ENCODE results near the gene BATF.

BATF gene

DNA sequence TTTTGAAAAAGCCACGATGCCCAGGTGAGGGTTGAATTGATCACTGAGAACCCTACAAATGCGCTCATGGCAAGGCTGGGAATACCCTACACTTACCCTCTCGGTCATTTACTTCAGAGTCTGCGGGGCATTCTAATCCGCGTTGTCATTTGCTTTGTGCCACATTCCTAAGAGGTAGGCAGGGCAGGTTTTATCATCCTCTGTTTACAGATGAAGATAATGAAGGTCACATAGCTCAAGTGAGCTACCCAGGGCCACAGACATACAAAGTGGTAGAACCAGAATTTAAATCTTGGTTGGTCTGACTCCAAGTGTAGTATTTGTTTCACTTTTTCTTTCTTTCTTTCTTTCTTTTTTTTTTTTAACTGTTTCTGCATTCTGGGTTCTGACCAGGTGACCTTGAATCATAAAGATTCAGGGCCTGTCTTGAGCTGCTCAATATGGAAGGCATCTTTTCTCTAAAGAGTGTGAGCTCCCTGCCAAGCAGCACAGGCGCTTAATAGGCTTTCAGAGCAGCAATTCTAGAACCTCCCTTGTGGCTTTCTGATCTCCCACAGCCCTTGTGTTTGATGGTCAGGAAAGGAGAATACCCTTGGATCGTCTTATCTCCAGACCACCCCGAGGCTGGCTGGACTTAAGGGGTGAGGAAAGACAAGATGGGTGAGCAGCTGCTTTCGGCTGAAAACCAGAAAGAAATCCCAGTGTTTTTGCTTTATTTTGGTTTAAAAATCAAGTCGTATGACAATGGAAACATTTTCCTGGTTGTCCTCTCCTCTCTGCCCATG, 662 bp upstream of the BATF start:
- H4K8ac ChIP-seq (ENCODE audit: low read length) = no peak overlapping the region
- no peaks in the 10 kb centered on the region for H3K36me3 ChIP-seq (ENCODE audit: control insufficient read depth in 1 of 2, insufficient read depth in 2 of 2, low read depth in 1 of 2, low read length in 2 of 2)
- H2BK15ac ChIP-seq (ENCODE audit: low read depth, poor library complexity, severe bottlenecking) = no peak overlapping the region
- no peak overlapping the region for H3K4me2 ChIP-seq (ENCODE audit: low read length, poor library complexity, severe bottlenecking)
- WGBS = 96% methylated on average over 10 of the region's 11 CpGs
- no peak overlapping the region for H2AK5ac ChIP-seq (ENCODE audit: low read length, severe bottlenecking)
- no peak overlapping the region for H4K91ac ChIP-seq (ENCODE audit: low read length)
- H3K4ac ChIP-seq (ENCODE audit: low read depth in 1 of 2, low read length in 2 of 2) = no peak overlapping the region
- no peak overlapping the region for H2AFZ ChIP-seq (ENCODE audit: low read depth, low read length)
- no peak for DNase-seq
- H3K9ac ChIP-seq (ENCODE audit: low read length) = no peak overlapping the region
- no peak overlapping the region for H2BK12ac ChIP-seq (ENCODE audit: low read length in 2 of 2)
- H2BK120ac ChIP-seq (ENCODE audit: low read depth, low read length) = no peak overlapping the region
- no peaks in the 10 kb centered on the region for H3K4me1 ChIP-seq (ENCODE audit: control insufficient read depth, insufficient read depth, low read depth, low read length)
- no peaks in the 10 kb centered on the region for H3K9me3 ChIP-seq (ENCODE audit: control insufficient read depth, low read length)
- no peak overlapping the region for H2BK5ac ChIP-seq (ENCODE audit: low read depth, low read length, poor library complexity, severe bottlenecking)
- peaks cover under 1 to 10% of the 10 kb centered on the region in 2 experiments for H3K27me3 ChIP-seq (ENCODE audit: control insufficient read depth in 1 of 2, insufficient read depth in 1 of 2, low read length in 2 of 2)
- H3K18ac ChIP-seq (ENCODE audit: low read depth in 1 of 2, low read length in 2 of 2) = no peak overlapping the region
- H3K14ac ChIP-seq (ENCODE audit: low read length in 2 of 2) = no peak overlapping the region
- H3K79me1 ChIP-seq (replicated peaks; ENCODE audit: low read length, poor library complexity, severe bottlenecking) = no peaks in the 10 kb centered on the region
- no peak overlapping the region for H3K23ac ChIP-seq (ENCODE audit: low read length in 2 of 2)
- no peak overlapping the region for H3K4me3 ChIP-seq (ENCODE audit: insufficient read depth in 1 of 2, low read depth in 1 of 2, low read length in 2 of 2)
- no peak overlapping the region for H3K27ac ChIP-seq (ENCODE audit: low read length, poor library complexity, severe bottlenecking)

DNA sequence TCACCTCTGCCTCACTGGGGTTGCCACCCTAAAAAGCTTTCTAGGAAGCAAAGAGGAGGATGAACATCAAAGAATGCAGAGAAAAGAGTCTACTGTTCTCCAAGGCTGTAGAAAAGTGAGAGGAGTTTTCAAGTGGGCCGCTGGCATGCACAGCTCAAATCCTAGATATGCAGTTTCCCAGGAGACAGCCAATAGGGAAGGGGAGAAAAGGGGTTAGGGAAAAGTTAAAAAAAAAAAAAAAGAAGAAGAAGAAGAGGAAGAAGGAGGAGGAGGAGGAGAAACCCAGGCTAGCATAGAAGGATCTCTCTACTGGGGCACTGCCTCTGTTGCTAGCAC, 682 bp downstream of the BATF start:
- H4K91ac ChIP-seq (ENCODE audit: low read length) = no peak overlapping the region
- no peak overlapping the region for H2BK12ac ChIP-seq (ENCODE audit: low read length in 2 of 2)
- no peak overlapping the region for H3K27ac ChIP-seq (ENCODE audit: low read length, poor library complexity, severe bottlenecking)
- H3K36me3 ChIP-seq (ENCODE audit: control insufficient read depth in 1 of 2, insufficient read depth in 2 of 2, low read depth in 1 of 2, low read length in 2 of 2) = no peaks in the 10 kb centered on the region
- no peak overlapping the region for H3K4me2 ChIP-seq (ENCODE audit: low read length, poor library complexity, severe bottlenecking)
- H3K9me3 ChIP-seq (ENCODE audit: control insufficient read depth, low read length) = no peaks in the 10 kb centered on the region
- 87% methylated on average over 1 of the region's 1 CpG for WGBS
- H3K27me3 ChIP-seq (ENCODE audit: control insufficient read depth in 1 of 2, insufficient read depth in 1 of 2, low read length in 2 of 2) = peaks cover 0 to 7% of the 10 kb centered on the region in 2 experiments
- no peak overlapping the region for H3K4me3 ChIP-seq (ENCODE audit: insufficient read depth in 1 of 2, low read depth in 1 of 2, low read length in 2 of 2)
- H2BK120ac ChIP-seq (ENCODE audit: low read depth, low read length) = no peak overlapping the region
- no peak overlapping the region for H3K18ac ChIP-seq (ENCODE audit: low read depth in 1 of 2, low read length in 2 of 2)
- H2BK15ac ChIP-seq (ENCODE audit: low read depth, poor library complexity, severe bottlenecking) = no peak overlapping the region
- H3K9ac ChIP-seq (ENCODE audit: low read length) = no peak overlapping the region
- no peaks in the 10 kb centered on the region for H3K79me1 ChIP-seq (replicated peaks; ENCODE audit: low read length, poor library complexity, severe bottlenecking)
- no peak overlapping the region for H2BK5ac ChIP-seq (ENCODE audit: low read depth, low read length, poor library complexity, severe bottlenecking)
- H2AFZ ChIP-seq (ENCODE audit: low read depth, low read length) = no peak overlapping the region
- no peak for DNase-seq
- H3K23ac ChIP-seq (ENCODE audit: low read length in 2 of 2) = no peak overlapping the region
- no peak overlapping the region for H3K14ac ChIP-seq (ENCODE audit: low read length in 2 of 2)
- H4K8ac ChIP-seq (ENCODE audit: low read length) = no peak overlapping the region
- no peaks in the 10 kb centered on the region for H3K4me1 ChIP-seq (ENCODE audit: control insufficient read depth, insufficient read depth, low read depth, low read length)
- no peak overlapping the region for H2AK5ac ChIP-seq (ENCODE audit: low read length, severe bottlenecking)
- H3K4ac ChIP-seq (ENCODE audit: low read depth in 1 of 2, low read length in 2 of 2) = no peak overlapping the region

DNA sequence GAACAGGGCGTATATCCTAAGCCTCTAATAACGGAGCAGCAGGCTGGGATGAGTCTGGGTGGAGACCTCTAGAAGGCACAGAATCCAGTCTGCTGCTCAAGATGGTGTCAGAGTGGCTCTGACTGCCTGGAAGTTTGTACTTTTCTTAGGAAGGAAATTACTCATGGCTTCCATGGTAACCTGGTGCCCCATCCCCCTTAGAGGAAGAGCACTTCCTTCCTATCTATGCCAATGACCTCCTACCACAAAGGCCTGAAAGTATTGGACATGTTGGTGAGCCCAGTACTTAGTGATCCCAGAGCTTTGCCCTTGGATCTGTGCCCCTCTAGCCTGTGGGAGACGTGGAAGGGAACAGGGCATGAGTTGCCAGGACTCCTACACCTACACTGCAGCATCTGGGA, 1.5 kb downstream of the BATF start:
- Histone ChIP-seq H3K18ac (ENCODE audit: low read depth in 1 of 2, low read length in 2 of 2) (peak overlapping the region in 1 of 2 experiments; percentile 49), H3K27me3 (ENCODE audit: control insufficient read depth in 1 of 2, insufficient read depth in 1 of 2, low read length in 2 of 2) (peaks cover 0 to 7% of the 10 kb centered on the region in 2 experiments), H3K14ac (ENCODE audit: low read length in 2 of 2) (no peak overlapping the region)

DNA sequence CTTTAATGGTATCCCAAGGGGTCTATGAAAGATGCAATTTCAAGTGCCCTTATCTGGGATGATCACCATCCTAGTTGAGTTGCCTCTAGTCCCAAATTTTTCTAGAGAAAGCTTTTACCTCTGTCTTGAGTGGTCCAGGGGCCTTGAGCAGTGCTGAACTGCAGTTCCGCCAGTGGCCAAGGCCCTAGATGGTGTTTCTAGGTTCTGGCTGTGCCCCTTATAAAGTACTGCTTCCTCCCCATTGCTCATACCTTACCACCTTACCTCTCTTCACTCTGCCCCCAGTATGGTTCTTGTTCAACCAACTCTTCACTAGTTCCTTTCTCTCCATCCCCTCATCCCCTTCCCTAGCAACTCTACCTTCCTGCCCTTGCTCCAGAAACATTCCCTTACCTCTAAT, 3.7 kb downstream of the BATF start:
- Histone ChIP-seq H3K14ac (ENCODE audit: low read length in 2 of 2) (no peak overlapping the region), H4K8ac (ENCODE audit: low read length) (no peak overlapping the region), H3K4ac (ENCODE audit: low read depth in 1 of 2, low read length in 2 of 2) (no peak overlapping the region), H3K79me1 (replicated peaks; ENCODE audit: low read length, poor library complexity, severe bottlenecking) (no peaks in the 10 kb centered on the region), H3K27ac (ENCODE audit: low read length, poor library complexity, severe bottlenecking) (no peak overlapping the region), H3K27me3 (ENCODE audit: control insufficient read depth in 1 of 2, insufficient read depth in 1 of 2, low read length in 2 of 2) (peaks cover 0 to 7% of the 10 kb centered on the region in 2 experiments), H3K4me1 (ENCODE audit: control insufficient read depth, insufficient read depth, low read depth, low read length) (no peaks in the 10 kb centered on the region), H2BK15ac (ENCODE audit: low read depth, poor library complexity, severe bottlenecking) (no peak overlapping the region), H3K4me2 (ENCODE audit: low read length, poor library complexity, severe bottlenecking) (no peak overlapping the region), H2BK120ac (ENCODE audit: low read depth, low read length) (no peak overlapping the region), H3K23ac (ENCODE audit: low read length in 2 of 2) (no peak overlapping the region), H2AFZ (ENCODE audit: low read depth, low read length) (no peak overlapping the region), H3K9ac (ENCODE audit: low read length) (no peak overlapping the region), H3K18ac (ENCODE audit: low read depth in 1 of 2, low read length in 2 of 2) (no peak overlapping the region), H2BK5ac (ENCODE audit: low read depth, low read length, poor library complexity, severe bottlenecking) (no peak overlapping the region), H3K36me3 (ENCODE audit: control insufficient read depth in 1 of 2, insufficient read depth in 2 of 2, low read depth in 1 of 2, low read length in 2 of 2) (no peaks in the 10 kb centered on the region), H3K4me3 (ENCODE audit: insufficient read depth in 1 of 2, low read depth in 1 of 2, low read length in 2 of 2) (no peak overlapping the region), H2AK5ac (ENCODE audit: low read length, severe bottlenecking) (no peak overlapping the region), H4K91ac (ENCODE audit: low read length) (no peak overlapping the region), H3K9me3 (ENCODE audit: control insufficient read depth, low read length) (no peaks in the 10 kb centered on the region), H2BK12ac (ENCODE audit: low read length in 2 of 2) (no peak overlapping the region)
- WGBS = 100% methylated on average over 1 of the region's 1 CpG
- no peak for DNase-seq

More for the DNA sequence above, 1.5 kb downstream of the BATF start:
- Histone ChIP-seq H3K4me2 (ENCODE audit: low read length, poor library complexity, severe bottlenecking) (no peak overlapping the region), H3K23ac (ENCODE audit: low read length in 2 of 2) (no peak overlapping the region), H2AK5ac (ENCODE audit: low read length, severe bottlenecking) (no peak overlapping the region), H3K36me3 (ENCODE audit: control insufficient read depth in 1 of 2, insufficient read depth in 2 of 2, low read depth in 1 of 2, low read length in 2 of 2) (no peaks in the 10 kb centered on the region), H3K9me3 (ENCODE audit: control insufficient read depth, low read length) (no peaks in the 10 kb centered on the region), H3K4ac (ENCODE audit: low read depth in 1 of 2, low read length in 2 of 2) (no peak overlapping the region), H3K4me1 (ENCODE audit: control insufficient read depth, insufficient read depth, low read depth, low read length) (no peaks in the 10 kb centered on the region), H2BK12ac (ENCODE audit: low read length in 2 of 2) (peak overlapping the region in 1 of 2 experiments; percentile 14), H3K79me1 (replicated peaks; ENCODE audit: low read length, poor library complexity, severe bottlenecking) (no peaks in the 10 kb centered on the region), H3K9ac (ENCODE audit: low read length) (no peak overlapping the region), H3K4me3 (ENCODE audit: insufficient read depth in 1 of 2, low read depth in 1 of 2, low read length in 2 of 2) (no peak overlapping the region), H4K91ac (ENCODE audit: low read length) (no peak overlapping the region), H2BK5ac (ENCODE audit: low read depth, low read length, poor library complexity, severe bottlenecking) (no peak overlapping the region), H2BK120ac (ENCODE audit: low read depth, low read length) (no peak overlapping the region), H2AFZ (ENCODE audit: low read depth, low read length) (no peak overlapping the region), H4K8ac (ENCODE audit: low read length) (no peak overlapping the region), H3K27ac (ENCODE audit: low read length, poor library complexity, severe bottlenecking) (no peak overlapping the region), H2BK15ac (ENCODE audit: low read depth, poor library complexity, severe bottlenecking) (no peak overlapping the region)
- 97% methylated on average over 3 of the region's 3 CpGs for WGBS
- DNase-seq = peak; percentile 56
